Fibroblast of lung (primary cell): ENCODE results near the gene MOCS2. TPM values are rescaled to one million over a fixed set of nuclear protein-coding genes. Genes with fewer than 3 reads are reported as not detected.

Experiments
- DNase-seq, 2 donors: peaks; one replicate each; pipeline versions ENCODE4 v3.0.0 to v3.0.0-alpha.2; 2010; ENCODE audit warnings: low read depth in 2 of 2
- H2AFZ ChIP-seq: 2 replicates; pipeline ENCODE4 v1.5.1; 2012; ENCODE audit warnings: low read length, control low read depth, inconsistent platforms
- H3K27ac ChIP-seq: 2 replicates; pipeline ENCODE4 v1.5.1; 2011; ENCODE audit warnings: low read length, control low read depth; ENCODE audit not compliant: insufficient read depth
- H3K27me3 ChIP-seq: 2 replicates; pipeline ENCODE4 v1.5.1; 2011; ENCODE audit warnings: mild to moderate bottlenecking, low read length; ENCODE audit not compliant: control insufficient read depth, insufficient read depth
- H3K36me3 ChIP-seq: 2 replicates; pipeline ENCODE4 v1.5.1; 2011; ENCODE audit warnings: low read length; ENCODE audit not compliant: control insufficient read depth, insufficient read depth
- H3K4me1 ChIP-seq: 2 replicates; pipeline ENCODE4 v1.5.1; 2011; ENCODE audit warnings: low read length; ENCODE audit not compliant: control insufficient read depth, insufficient read depth; ENCODE audit errors: extremely low read depth
- H3K4me2 ChIP-seq: 2 replicates; pipeline ENCODE4 v1.5.1; 2011; ENCODE audit warnings: low read length, control low read depth; ENCODE audit not compliant: insufficient read depth; ENCODE audit errors: extremely low read depth
- H3K4me3 ChIP-seq, 4 experiments: fragments of 200-600 bp in 1 of 4; sonication (generic) in 1 of 4; replicated peaks in 1 of 4; 2 replicates each; pipeline ENCODE4 v1.5.1; 2011 to 2016; ENCODE audit warnings: low read length in 4 of 4, low read depth in 3 of 4, mild to moderate bottlenecking in 3 of 4, control low read depth in 2 of 4, inconsistent platforms in 1 of 4, mixed read lengths in 1 of 4; ENCODE audit not compliant: insufficient read depth in 1 of 4; ENCODE audit errors: control extremely low read depth in 1 of 4
- H3K79me2 ChIP-seq: 2 replicates; pipeline ENCODE4 v1.5.1; 2012; ENCODE audit warnings: mild to moderate bottlenecking, low read length, inconsistent platforms; ENCODE audit not compliant: control insufficient read depth, insufficient read depth
- H3K9ac ChIP-seq: 2 replicates; pipeline ENCODE4 v1.5.1; 2011; ENCODE audit warnings: mild to moderate bottlenecking, low read length, control low read depth; ENCODE audit not compliant: insufficient read depth
- H3K9me3 ChIP-seq: 2 replicates; pipeline ENCODE4 v1.5.1; 2012; ENCODE audit warnings: low read depth, low read length; ENCODE audit not compliant: control insufficient read depth, insufficient read depth
- H4K20me1 ChIP-seq: 2 replicates; pipeline ENCODE4 v1.5.1; 2011; ENCODE audit warnings: low read length; ENCODE audit not compliant: control insufficient read depth, insufficient read depth; ENCODE audit errors: extremely low read depth
- EZH2 ChIP-seq: IDR thresholded peaks from 2 replicates; pipeline ENCODE4 v1.5.1; 2012; ENCODE audit warnings: low read length, control low read depth, mild to moderate bottlenecking; ENCODE audit errors: missing control alignments
- polyA plus RNA-seq, 2 donors: library from polyadenylated mRNA; depleted of rRNA in 1 of 2; stranded (reverse) in 1 of 2; unstranded in 1 of 2; fragments of >200 nt; gene quantifications; 2 replicates each; pipeline ENCODE4 v1.2.1, GENCODE V29; 2011 to 2012; ENCODE audit warnings: missing spikeins in 1 of 2
- total RNA-seq: library from RNA; depleted of rRNA; stranded (reverse); fragments of >200 nt; gene quantifications from 2 replicates; pipeline ENCODE4 v1.2.1, GENCODE V29; 2014
- TF ChIP-seq, protein P1 (sequence below), 2 donors: IDR thresholded peaks in 1 of 2; conservative IDR thresholded peaks in 1 of 2; 1 replicate in 1 of 2; 2 replicates in 1 of 2; pipeline ENCODE4 v1.5.1; 2011 to 2012; ENCODE audit warnings: low read length in 2 of 2, control low read depth in 1 of 2, inconsistent platforms in 1 of 2, low read depth in 1 of 2, mild to moderate bottlenecking in 1 of 2

Gene MOCS2
- total and polyA plus RNA-seq, 2 donors (not counting 1 experiment from before 2014, with no cell fraction given): 44.4 to 122 TPM

GRCh38 chr5:53059281-53059680 lies 50.3 kb downstream of the MOCS2 start:
- Histone ChIP-seq H3K9me3 (no peaks in the 10 kb centered on the region), H3K79me2 (no peaks in the 10 kb centered on the region), H2AFZ (no peak overlapping the region), H3K9ac (no peak overlapping the region), H3K27ac (no peak overlapping the region), H3K4me3 (no peak overlapping the region), H3K36me3 (peaks cover 4% of the 10 kb centered on the region), H3K4me2 (no peak overlapping the region), H3K4me1 (peaks cover 3% of the 10 kb centered on the region), H3K27me3 (no peaks in the 10 kb centered on the region), H4K20me1 (no peaks in the 10 kb centered on the region)
- TF ChIP-seq, protein P1, sequence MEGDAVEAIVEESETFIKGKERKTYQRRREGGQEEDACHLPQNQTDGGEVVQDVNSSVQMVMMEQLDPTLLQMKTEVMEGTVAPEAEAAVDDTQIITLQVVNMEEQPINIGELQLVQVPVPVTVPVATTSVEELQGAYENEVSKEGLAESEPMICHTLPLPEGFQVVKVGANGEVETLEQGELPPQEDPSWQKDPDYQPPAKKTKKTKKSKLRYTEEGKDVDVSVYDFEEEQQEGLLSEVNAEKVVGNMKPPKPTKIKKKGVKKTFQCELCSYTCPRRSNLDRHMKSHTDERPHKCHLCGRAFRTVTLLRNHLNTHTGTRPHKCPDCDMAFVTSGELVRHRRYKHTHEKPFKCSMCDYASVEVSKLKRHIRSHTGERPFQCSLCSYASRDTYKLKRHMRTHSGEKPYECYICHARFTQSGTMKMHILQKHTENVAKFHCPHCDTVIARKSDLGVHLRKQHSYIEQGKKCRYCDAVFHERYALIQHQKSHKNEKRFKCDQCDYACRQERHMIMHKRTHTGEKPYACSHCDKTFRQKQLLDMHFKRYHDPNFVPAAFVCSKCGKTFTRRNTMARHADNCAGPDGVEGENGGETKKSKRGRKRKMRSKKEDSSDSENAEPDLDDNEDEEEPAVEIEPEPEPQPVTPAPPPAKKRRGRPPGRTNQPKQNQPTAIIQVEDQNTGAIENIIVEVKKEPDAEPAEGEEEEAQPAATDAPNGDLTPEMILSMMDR (conservative IDR thresholded peaks at IDR 0.05 in 1 of 2, IDR thresholded peaks at IDR 0.05 in 1 of 2; ENCODE audit: low read depth in 1 of 2, low read length in 2 of 2): no peak
- TF ChIP-seq EZH2: no peak
- DNase-seq: peak in 1 of 2 donors; percentile 13

- Histone ChIP-seq H2AFZ (no peak overlapping the region), H3K27me3 (no peaks in the 10 kb centered on the region), H3K4me1 (no peaks in the 10 kb centered on the region), H3K36me3 (peaks cover 9% of the 10 kb centered on the region), H3K4me3 (no peak overlapping the region), H3K79me2 (no peaks in the 10 kb centered on the region), H4K20me1 (no peaks in the 10 kb centered on the region), H3K9ac (no peak overlapping the region), H3K27ac (no peak overlapping the region), H3K9me3 (no peaks in the 10 kb centered on the region), H3K4me2 (no peak overlapping the region)
- TF ChIP-seq EZH2: no peak
- TF ChIP-seq, protein P1 (conservative IDR thresholded peaks at IDR 0.05 in 1 of 2, IDR thresholded peaks at IDR 0.05 in 1 of 2; ENCODE audit: low read depth in 1 of 2, low read length in 2 of 2): no peak
- no peak for DNase-seq
Observed at GRCh38 chr5:53055365-53055764, 54.2 kb downstream of the MOCS2 start.

DNA sequence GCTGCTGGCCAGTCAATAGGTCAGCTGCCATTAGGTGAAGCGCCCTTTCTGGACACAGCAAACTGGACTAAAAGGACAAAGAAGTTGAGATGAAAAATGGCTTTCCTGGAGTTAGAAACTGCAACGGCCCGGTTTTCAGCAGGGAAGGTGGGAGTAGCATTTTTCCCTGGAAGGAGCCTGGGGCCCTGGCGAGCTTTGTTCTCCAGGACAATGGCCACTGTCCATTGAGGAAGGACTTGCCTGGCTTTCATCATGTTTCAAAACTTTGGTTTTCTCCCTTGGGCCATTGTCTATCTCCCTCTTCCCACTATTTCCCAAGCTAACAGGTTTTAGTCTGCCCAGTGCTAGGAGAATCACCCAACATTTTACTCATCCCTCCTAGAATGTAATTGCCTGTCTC lies 56.2 kb downstream of the MOCS2 start:
- Histone ChIP-seq H3K4me3 (no peak overlapping the region), H3K27me3 (no peaks in the 10 kb centered on the region), H4K20me1 (no peaks in the 10 kb centered on the region), H3K36me3 (peaks cover 11% of the 10 kb centered on the region), H3K9me3 (no peaks in the 10 kb centered on the region), H2AFZ (no peak overlapping the region), H3K4me1 (no peaks in the 10 kb centered on the region), H3K9ac (no peak overlapping the region), H3K4me2 (no peak overlapping the region), H3K27ac (no peak overlapping the region), H3K79me2 (no peaks in the 10 kb centered on the region)
- DNase-seq: no peak
- TF ChIP-seq, protein P1 (conservative IDR thresholded peaks at IDR 0.05 in 1 of 2, IDR thresholded peaks at IDR 0.05 in 1 of 2; ENCODE audit: low read depth in 1 of 2, low read length in 2 of 2): no peak
- no peak for TF ChIP-seq EZH2
